Prostate gland (tissue), 2 donors: ENCODE results near the gene CDT1.

Source experiments
- CTCF ChIP-seq, 4 experiments: fragments of 200-600 bp in 2 of 4; fragments of 450-650 bp in 2 of 4; sonication (generic) in 2 of 4; IDR thresholded peaks; 1 replicate in 3 of 4; 2 replicates in 1 of 4; pipeline ENCODE4 v1.5.1; 2016 to 2019; ENCODE audit warnings: antibody characterized with exemption in 4 of 4, mild to moderate bottlenecking in 2 of 4, moderate library complexity in 2 of 4
- POLR2A ChIP-seq: fragments of 450-650 bp; IDR thresholded peaks from one replicate; pipeline ENCODE4 v1.6.1; 2016; ENCODE audit warnings: antibody characterized with exemption, mild to moderate bottlenecking
- POLR2AphosphoS5 ChIP-seq: sonication (generic); formaldehyde crosslinking; IDR thresholded peaks from one replicate; pipeline ENCODE4 v1.6.1; 2017; ENCODE audit warnings: antibody characterized with exemption

GRCh38 chr16:88804173-88804551, 573 bp downstream of the CDT1 start:
- TF ChIP-seq POLR2AphosphoS5 = no peak
- TF ChIP-seq POLR2A = no peak
- no peak for TF ChIP-seq CTCF (IDR thresholded peaks at IDR 0.05)
